H1 (cell line): ENCODE results near the gene MC5R. TPM values are rescaled to one million over a fixed set of nuclear protein-coding genes. Genes with fewer than 3 reads are reported as not detected.

Experiments
- CTCF ChIA-PET: fragments of 300-600 bp; sonication (Branson Sonifier 250); formaldehyde crosslinking; loops from one replicate; lab custom pipeline; 2021; ENCODE audit not compliant: partially characterized antibody; lab: Charles Lee
- POLR2A ChIA-PET: fragments of 300-600 bp; sonication (Branson Sonifier 250); formaldehyde crosslinking; loops from one replicate; lab custom pipeline; 2021; ENCODE audit warnings: inconsistent platforms; ENCODE audit not compliant: partially characterized antibody; lab: Charles Lee
- DNase-seq, 2 experiments: peaks; one replicate each; pipeline versions ENCODE4 v3.0.0 to v3.0.0-alpha.2; 2010 to 2022; ENCODE audit warnings: low spot score in 2 of 2, low read depth in 1 of 2, mixed read lengths in 1 of 2
- FAIRE-seq: peaks from 2 replicates; lab custom pipeline; 2011; peaks lifted over from hg19 to GRCh38; lab: Jason Lieb, UNC
- H2AFZ ChIP-seq: 2 replicates; pipeline ENCODE4 v1.8.1; 2012; ENCODE audit warnings: low read length, inconsistent platforms
- H2AK5ac ChIP-seq: 2 replicates; pipeline ENCODE4 v1.6.1; 2013; ENCODE audit warnings: low read depth, low read length
- H2BK120ac ChIP-seq: replicated peaks from 2 replicates; pipeline ENCODE3; 2013; ENCODE audit warnings: low read depth, low read length, inconsistent platforms
- H2BK12ac ChIP-seq: 2 replicates; pipeline ENCODE4 v1.6.1; 2013; ENCODE audit warnings: low read depth, low read length
- H2BK15ac ChIP-seq: 2 replicates; pipeline ENCODE4 v1.6.1; 2013; ENCODE audit warnings: low read length
- H2BK20ac ChIP-seq: 2 replicates; pipeline ENCODE4 v1.6.1; 2013; ENCODE audit warnings: low read length
- H2BK5ac ChIP-seq: 2 replicates; pipeline ENCODE4 v1.6.1; 2013; ENCODE audit warnings: low read depth, low read length
- H3K14ac ChIP-seq: 2 replicates; pipeline ENCODE4 v1.6.1; 2013; ENCODE audit warnings: inconsistent platforms; ENCODE audit not compliant: insufficient read length
- H3K18ac ChIP-seq: 2 replicates; pipeline ENCODE4 v1.6.1; 2013; ENCODE audit warnings: low read length; ENCODE audit errors: extremely low read depth
- H3K23ac ChIP-seq: 2 replicates; pipeline ENCODE4 v1.6.1; 2013; ENCODE audit warnings: inconsistent platforms; ENCODE audit not compliant: insufficient read length
- H3K23me2 ChIP-seq: 2 replicates; pipeline ENCODE4 v1.6.1; 2013; ENCODE audit warnings: low read depth, low read length
- H3K27ac ChIP-seq: 2 replicates; pipeline ENCODE4 v1.6.1; 2011; ENCODE audit warnings: low read depth, low read length, inconsistent platforms
- H3K27me3 ChIP-seq, 4 experiments: replicated peaks in 1 of 4; 1 replicate in 1 of 4; 2 replicates in 3 of 4; pipeline versions ENCODE4 v1.6.1 to v1.8.1; 2011 to 2013; ENCODE audit warnings: low read length in 3 of 4, mild to moderate bottlenecking in 3 of 4, inconsistent platforms in 2 of 4, mixed read lengths in 2 of 4, moderate library complexity in 1 of 4; ENCODE audit not compliant: control insufficient read depth in 3 of 4, insufficient read depth in 3 of 4; ENCODE audit errors: extremely low read depth in 1 of 4
- H3K36me3 ChIP-seq, 4 experiments: 2 replicates each; pipeline versions ENCODE4 v1.6.1 to v1.8.1; 2011 to 2013; ENCODE audit warnings: mild to moderate bottlenecking in 4 of 4, low read length in 3 of 4, moderate library complexity in 2 of 4, control low read depth in 1 of 4, inconsistent platforms in 1 of 4; ENCODE audit not compliant: insufficient read depth in 4 of 4, control insufficient read depth in 2 of 4
- H3K4ac ChIP-seq: replicated peaks from 2 replicates; pipeline ENCODE3; 2013; ENCODE audit warnings: low read length, low read depth, mixed read lengths, inconsistent platforms; ENCODE audit not compliant: insufficient read length
- H3K4me1 ChIP-seq, 4 experiments: replicated peaks in 1 of 4; 1 replicate in 1 of 4; 2 replicates in 3 of 4; pipeline versions ENCODE4 v1.6.1 to v1.8.1; 2011 to 2013; ENCODE audit warnings: low read length in 3 of 4, inconsistent platforms in 2 of 4, mixed read lengths in 1 of 4; ENCODE audit not compliant: insufficient read depth in 4 of 4, control insufficient read depth in 3 of 4
- H3K4me2 ChIP-seq, 2 experiments: 2 replicates each; pipeline versions ENCODE4 v1.6.1 to v1.8.1; 2011 to 2013; ENCODE audit warnings: low read depth in 2 of 2, low read length in 2 of 2, control low read depth in 1 of 2, inconsistent platforms in 1 of 2, mild to moderate bottlenecking in 1 of 2; ENCODE audit not compliant: insufficient read depth in 1 of 2
- H3K4me3 ChIP-seq, 4 experiments: fragments of 200-600, 300-600 bp in 1 of 4; sonication (generic), shearing (Covaris generic), sonication (Bioruptor Twin) in 1 of 4; 2 replicates each; pipeline versions ENCODE4 v1.5.1 to v1.8.1; 2011 to 2016; ENCODE audit warnings: low read length in 4 of 4, low read depth in 3 of 4, control low read depth in 2 of 4, inconsistent platforms in 2 of 4, mild to moderate bottlenecking in 2 of 4, mixed read lengths in 1 of 4, moderate library complexity in 1 of 4; ENCODE audit not compliant: insufficient read depth in 2 of 4; ENCODE audit errors: extremely low read depth in 1 of 4
- H3K56ac ChIP-seq: replicated peaks from 2 replicates; pipeline ENCODE3; 2013; ENCODE audit warnings: low read depth, mild to moderate bottlenecking, mixed read lengths, low read length, inconsistent platforms; ENCODE audit not compliant: insufficient read length
- H3K79me1 ChIP-seq: 2 replicates; pipeline ENCODE4 v1.6.1; 2013; ENCODE audit warnings: low read depth, low read length, control low read depth
- H3K79me2 ChIP-seq, 2 experiments: 2 replicates each; pipeline versions ENCODE4 v1.6.1 to v1.8.1; 2012 to 2013; ENCODE audit warnings: low read length in 2 of 2, mild to moderate bottlenecking in 2 of 2, inconsistent platforms in 1 of 2; ENCODE audit not compliant: insufficient read depth in 2 of 2, control insufficient read depth in 1 of 2
- H3K9ac ChIP-seq, 4 experiments: replicated peaks in 1 of 4; 1 replicate in 1 of 4; 2 replicates in 3 of 4; pipeline versions ENCODE4 v1.6.1 to v1.8.1; 2011 to 2013; ENCODE audit warnings: low read depth in 3 of 4, low read length in 3 of 4, control low read depth in 2 of 4, mild to moderate bottlenecking in 2 of 4, moderate library complexity in 2 of 4, inconsistent platforms in 1 of 4; ENCODE audit errors: extremely low read depth in 1 of 4
- H3K9me3 ChIP-seq, 2 experiments: 2 replicates each; pipeline versions ENCODE4 v1.6.1 to v1.8.1; 2012 to 2013; ENCODE audit warnings: mild to moderate bottlenecking in 2 of 2, moderate library complexity in 2 of 2, control low read depth in 1 of 2, inconsistent platforms in 1 of 2, low read depth in 1 of 2, low read length in 1 of 2, mixed read lengths in 1 of 2; ENCODE audit not compliant: insufficient read depth in 2 of 2
- H4K20me1 ChIP-seq, 2 experiments: replicated peaks in 1 of 2; 2 replicates each; pipeline versions ENCODE3 to v1.8.1; 2011 to 2013; ENCODE audit warnings: inconsistent platforms in 2 of 2, low read length in 2 of 2, mild to moderate bottlenecking in 1 of 2; ENCODE audit not compliant: insufficient read depth in 2 of 2, control insufficient read depth in 1 of 2
- H4K5ac ChIP-seq: 2 replicates; pipeline ENCODE4 v1.6.1; 2013; ENCODE audit warnings: low read length, low read depth, mixed read lengths, inconsistent platforms; ENCODE audit not compliant: insufficient read length
- H4K8ac ChIP-seq: 2 replicates; pipeline ENCODE4 v1.8.0; 2013; ENCODE audit warnings: mild to moderate bottlenecking, moderate library complexity, low read length, inconsistent platforms; ENCODE audit not compliant: insufficient read depth; ENCODE audit errors: extremely low read depth
- H4K91ac ChIP-seq: replicated peaks from 2 replicates; pipeline ENCODE3; 2013; ENCODE audit warnings: low read length, mixed read lengths, inconsistent platforms; ENCODE audit not compliant: insufficient read length
- BCL11A ChIP-seq, 2 experiments: IDR thresholded peaks; one replicate each; pipeline ENCODE4 v1.6.1; 2011; ENCODE audit warnings: low read depth in 2 of 2, low read length in 2 of 2, mild to moderate bottlenecking in 2 of 2
- EP300 ChIP-seq, 2 experiments: IDR thresholded peaks; 1 replicate in 1 of 2; 2 replicates in 1 of 2; pipeline ENCODE4 v1.6.1; 2011 to 2012; ENCODE audit warnings: low read depth in 2 of 2, low read length in 2 of 2, mild to moderate bottlenecking in 2 of 2, borderline replicate concordance in 1 of 2, inconsistent platforms in 1 of 2, moderate library complexity in 1 of 2
- GABPA ChIP-seq: IDR thresholded peaks from 2 replicates; pipeline ENCODE4 v1.6.1; 2011; ENCODE audit warnings: mild to moderate bottlenecking, low read length, moderate library complexity, borderline replicate concordance; ENCODE audit not compliant: insufficient read depth
- JUND ChIP-seq: IDR thresholded peaks from 2 replicates; pipeline ENCODE4 v1.6.1; 2011; ENCODE audit warnings: mild to moderate bottlenecking, improper control_type of control experiment, low read length
- KDM1A ChIP-seq: fragments of 200-600, 300-600 bp; sonication (generic); IDR thresholded peaks from 2 replicates; pipeline ENCODE4 v1.7.1; 2016; ENCODE audit warnings: mild to moderate bottlenecking, low read length, borderline replicate concordance
- MAFK ChIP-seq: IDR thresholded peaks from 2 replicates; pipeline ENCODE4 v1.6.1; 2012; ENCODE audit warnings: low read depth, mild to moderate bottlenecking, improper control_type of control experiment, low read length
- NRF1 ChIP-seq: IDR thresholded peaks from 2 replicates; pipeline ENCODE4 v1.6.1; 2011; ENCODE audit warnings: mild to moderate bottlenecking, low read depth, low read length, improper control_type of control experiment
- PHF8 ChIP-seq: fragments of 200-600 bp; sonication (generic); conservative IDR thresholded peaks from 2 replicates; pipeline ENCODE4 v1.7.1; 2012; ENCODE audit warnings: low read depth, mild to moderate bottlenecking, inconsistent platforms, low read length, moderate library complexity
- RAD21 ChIP-seq, 2 experiments: IDR thresholded peaks in 1 of 2; conservative IDR thresholded peaks in 1 of 2; 2 replicates each; pipeline ENCODE4 v1.6.1; 2011; ENCODE audit warnings: low read depth in 2 of 2, low read length in 2 of 2, improper control_type of control experiment in 1 of 2, inconsistent platforms in 1 of 2, mild to moderate bottlenecking in 1 of 2, moderate library complexity in 1 of 2
- RFX5 ChIP-seq: IDR thresholded peaks from 2 replicates; pipeline ENCODE4 v1.6.1; 2011; ENCODE audit warnings: low read depth, low read length, improper control_type of control experiment, borderline replicate concordance
- SUZ12 ChIP-seq: fragments of 200-600 bp; sonication (generic); IDR thresholded peaks from 2 replicates; pipeline ENCODE4 v1.6.1; 2012; ENCODE audit warnings: mild to moderate bottlenecking, inconsistent platforms, low read length, moderate library complexity, mixed read lengths
- TAF1 ChIP-seq: IDR thresholded peaks from 2 replicates; pipeline ENCODE4 v1.6.1; 2011; ENCODE audit warnings: mild to moderate bottlenecking, low read depth, low read length
- YY1 ChIP-seq: IDR thresholded peaks from 2 replicates; pipeline ENCODE4 v1.6.1; 2011; ENCODE audit warnings: low read depth, mild to moderate bottlenecking, low read length
- whole genome bisulfite sequencing, 2 experiments: shearing (Covaris generic) in 1 of 2; methylation state at CpG; one replicate each; pipeline versions ENCODE4 v1.1.6 to v1.1.7; 2013 to 2015; ENCODE audit warnings: low lambda C conversion rate in 2 of 2, mixed read lengths in 2 of 2, inconsistent platforms in 1 of 2, low coverage in 1 of 2, missing lambda C conversion rate in 1 of 2; ENCODE audit not compliant: insufficient replicate concordance in 2 of 2, insufficient coverage in 1 of 2, insufficient read length in 1 of 2; ENCODE audit errors: extremely low coverage in 1 of 2, missing lambda C conversion rate in 1 of 2; 5-methylcytosine and 5-hydroxymethylcytosine counted together
- polyA plus RNA-seq, 7 experiments: library from polyadenylated mRNA; depleted of rRNA in 3 of 7; stranded (reverse) in 5 of 7; unstranded in 2 of 7; fragments of >200 nt in 5 of 7; fragments of 200-250 nt in 2 of 7; gene quantifications; 1 replicate in 5 of 7; 2 replicates in 1 of 7; 4 replicates in 1 of 7; pipeline versions ENCODE4 v1.2.1 to v1.2.3, GENCODE V29; 2011 to 2013; ENCODE audit warnings: missing spikeins in 2 of 7, mixed read lengths in 2 of 7
- total RNA-seq: library from RNA; stranded (reverse); fragmentation: NEBNext Ultra II Directional; extraction: Animal tissue kit (Norgen Biotek cat#: 25700); gene quantifications from 2 replicates; pipeline ENCODE4 v1.2.1, GENCODE V29; 2021

MC5R gene
- total and polyA plus RNA-seq, 2 of the 8 experiments (the other 6 are each of a cell fraction or from before 2014, with no cell fraction given), result 0.37 to 1.4 TPM

- Histone ChIP-seq H3K4me2 (peak overlapping the region; percentile 55 to 56), H3K23me2 (no peaks in the 10 kb centered on the region), H3K4me1 (peaks cover 16 to 46% (median 35%) of the 10 kb centered on the region in 4 experiments), H4K5ac (peak overlapping the region; percentile 24), H4K91ac (peak overlapping the region; percentile 97), H3K36me3 (no peaks in the 10 kb centered on the region), H3K27me3 (no peaks in the 10 kb centered on the region), H3K79me1 (no peaks in the 10 kb centered on the region), H3K79me2 (no peaks in the 10 kb centered on the region), H3K56ac (peak overlapping the region; percentile 74), H3K4ac (peak overlapping the region; percentile 89), H2BK5ac (peak overlapping the region; percentile 94; the same call in 1 of the 2 replicates), H3K9me3 (no peaks in the 10 kb centered on the region), H3K18ac (peak overlapping the region; percentile 93), H2AK5ac (peak overlapping the region; percentile 43; the same call in 1 of the 2 replicates), H3K14ac (no peak overlapping the region), H4K20me1 (no peaks in the 10 kb centered on the region), H4K8ac (no peak overlapping the region), H3K27ac (peak overlapping the region; percentile 71; the same call in 1 of the 2 replicates), H2AFZ (no peak overlapping the region), H3K9ac (no peak overlapping the region), H2BK120ac (peak overlapping the region; percentile 98), H2BK20ac (peak overlapping the region; percentile 96; the same call in 1 of the 2 replicates), H3K23ac (no peak overlapping the region), H2BK15ac (no peak overlapping the region), H3K4me3 (peak overlapping the region in 1 of 4 experiments; percentile 33; a peak in 1 of 8 replicates), H2BK12ac (peak overlapping the region; percentile 77)
- WGBS, 2 experiments, result 74% methylated on average over 2 of the region's 2 CpGs; no CpG with 5 or more reads in 1 of the 2 experiments
- DNase-seq, result no peak
- ChIA-PET CTCF (interaction anchor here (0.6 to 10.2 kb wide), 6 partner anchors 13 to 278 kb away, joined by 3 to 104 read pairs (median 4); no protein-coding TSS in a partner anchor), POLR2A (interaction anchor here (1.0 to 1.3 kb wide), 2 partner anchors 10 to 11 kb away, joined by 3 read pairs; no protein-coding TSS in a partner anchor)
- no peak for FAIRE-seq
- TF ChIP-seq MAFK (no peak), RFX5 (no peak), GABPA (no peak), KDM1A (no peak), EP300 (IDR thresholded peaks at IDR 0.05; ENCODE audit: borderline replicate concordance in 1 of 2, low read depth in 2 of 2, low read length in 2 of 2) (no peak), RAD21 (IDR thresholded peaks at IDR 0.05 in 1 of 2, conservative IDR thresholded peaks at IDR 0.05 in 1 of 2; ENCODE audit: low read depth in 2 of 2, low read length in 2 of 2) (no peak), NRF1 (no peak), JUND (no peak), TAF1 (no peak), BCL11A (IDR thresholded peaks at IDR 0.05; ENCODE audit: low read depth in 2 of 2, low read length in 2 of 2) (no peak), PHF8 (no peak), YY1 (no peak), SUZ12 (no peak)
Observed at GRCh38 chr18:13809043-13809430, 14.9 kb upstream of the MC5R start.
